GM13977 (cell line): ENCODE measurements around the gene RECQL5.

Source experiments
- DNase-seq: peaks from one replicate; pipeline ENCODE4 v3.0.0; 2012; ENCODE audit warnings: low spot score
- in situ Hi-C: fragments of 300-500 bp; cut with MboI; formaldehyde crosslinking; loops from one replicate; pipeline ENCODE4 v1.12.0; 2022; ENCODE audit warnings: low sequenced_read_pairs, low pct_unique_long_range_greater_than_20kb, mixed read lengths, inconsistent platforms; ENCODE audit not compliant: unreplicated experiment
- TF ChIP-seq, protein P1 (sequence below): IDR thresholded peaks from 2 replicates; pipeline ENCODE4 v1.5.1; 2012; ENCODE audit warnings: mild to moderate bottlenecking, control low read depth; ENCODE audit not compliant: insufficient read depth; ENCODE audit errors: extremely low read depth, missing control alignments

The RECQL5 gene

GRCh38 chr17:75645501-75645888 is 21.5 kb downstream of the RECQL5 start:
- in situ Hi-C loops: no loop called here
- TF ChIP-seq, protein P1, sequence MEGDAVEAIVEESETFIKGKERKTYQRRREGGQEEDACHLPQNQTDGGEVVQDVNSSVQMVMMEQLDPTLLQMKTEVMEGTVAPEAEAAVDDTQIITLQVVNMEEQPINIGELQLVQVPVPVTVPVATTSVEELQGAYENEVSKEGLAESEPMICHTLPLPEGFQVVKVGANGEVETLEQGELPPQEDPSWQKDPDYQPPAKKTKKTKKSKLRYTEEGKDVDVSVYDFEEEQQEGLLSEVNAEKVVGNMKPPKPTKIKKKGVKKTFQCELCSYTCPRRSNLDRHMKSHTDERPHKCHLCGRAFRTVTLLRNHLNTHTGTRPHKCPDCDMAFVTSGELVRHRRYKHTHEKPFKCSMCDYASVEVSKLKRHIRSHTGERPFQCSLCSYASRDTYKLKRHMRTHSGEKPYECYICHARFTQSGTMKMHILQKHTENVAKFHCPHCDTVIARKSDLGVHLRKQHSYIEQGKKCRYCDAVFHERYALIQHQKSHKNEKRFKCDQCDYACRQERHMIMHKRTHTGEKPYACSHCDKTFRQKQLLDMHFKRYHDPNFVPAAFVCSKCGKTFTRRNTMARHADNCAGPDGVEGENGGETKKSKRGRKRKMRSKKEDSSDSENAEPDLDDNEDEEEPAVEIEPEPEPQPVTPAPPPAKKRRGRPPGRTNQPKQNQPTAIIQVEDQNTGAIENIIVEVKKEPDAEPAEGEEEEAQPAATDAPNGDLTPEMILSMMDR: no peak
- DNase-seq: no peak

DNA sequence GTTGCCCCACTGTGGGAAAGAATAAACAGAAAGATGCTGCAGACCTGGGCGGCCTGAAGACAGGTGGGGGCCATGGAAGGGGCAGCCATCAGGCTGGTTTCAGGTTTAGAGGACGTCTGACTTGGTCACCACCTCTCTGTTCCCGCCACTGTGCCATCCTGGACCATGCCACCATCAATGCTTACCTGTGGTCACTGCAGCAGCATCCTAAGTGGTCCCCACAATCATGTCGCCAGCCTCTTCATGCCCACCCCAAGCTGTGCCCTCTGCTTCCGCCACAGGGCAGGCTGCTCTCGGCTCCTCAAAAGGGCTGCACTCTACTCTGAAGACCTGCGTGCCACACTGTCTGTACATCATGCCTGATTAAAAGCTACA is 23.3 kb downstream of the RECQL5 start:
- in situ Hi-C loops: no loop called here
- TF ChIP-seq, protein P1: no peak
- DNase-seq: no peak

DNA sequence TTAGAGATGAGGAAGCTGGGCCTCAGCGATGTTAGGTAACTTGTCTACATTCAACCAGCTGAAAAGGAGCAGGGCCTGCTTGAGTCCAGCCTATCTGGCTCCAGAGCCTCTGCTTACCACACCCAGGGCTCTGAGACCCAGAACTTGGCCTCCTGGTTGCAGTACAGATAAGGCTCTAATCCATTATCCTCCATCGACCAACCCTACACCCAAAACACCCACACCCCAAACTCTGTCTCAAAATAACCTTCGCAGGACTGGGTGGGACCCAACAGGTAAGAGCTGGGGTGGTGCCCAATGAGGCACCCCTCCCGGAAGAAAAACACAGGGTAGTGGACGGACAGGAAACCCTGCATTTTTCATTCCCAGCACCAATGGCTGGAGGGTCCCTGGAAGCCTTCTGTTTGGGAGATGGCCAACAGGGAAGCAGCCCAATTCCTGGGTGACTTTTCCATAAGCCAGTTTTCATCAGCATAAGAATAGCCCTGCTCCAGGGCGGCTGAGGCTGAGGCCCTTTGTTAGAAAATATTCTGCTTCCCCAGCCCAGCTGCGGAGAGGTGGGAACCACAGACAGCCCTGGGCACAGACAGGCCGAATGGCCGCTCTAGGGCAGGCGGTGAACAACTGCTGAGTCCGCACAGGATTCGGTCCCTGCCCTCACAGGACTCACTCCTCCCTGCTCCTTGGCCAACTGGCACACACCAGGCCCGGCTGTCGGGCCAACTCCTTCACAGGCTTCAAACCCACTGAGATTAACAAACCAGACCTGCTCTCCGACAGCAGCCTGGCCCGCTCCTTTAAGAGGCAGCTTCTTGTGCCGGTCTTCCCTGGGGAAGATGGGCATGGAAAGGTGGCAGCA is 23.9 kb downstream of the RECQL5 start:
- TF ChIP-seq, protein P1: no peak
- in situ Hi-C loops: no loop called here
- peak; percentile 9 for DNase-seq

GRCh38 chr17:75642182-75642783 is 24.7 kb downstream of the RECQL5 start:
- TF ChIP-seq, protein P1: no peak
- DNase-seq: no peak
- in situ Hi-C loops: no loop called here

- in situ Hi-C loops: no loop called here
- no peak for DNase-seq
- TF ChIP-seq, protein P1: no peak
These were observed 25.6 kb downstream of the RECQL5 start for GRCh38 chr17:75641343-75641742.

GRCh38 chr17:75640556-75641119 is 26.3 kb downstream of the RECQL5 start:
- TF ChIP-seq, protein P1: no peak
- in situ Hi-C loops: no loop called here
- DNase-seq: no peak
